Heart right ventricle (tissue), 16 donors: ENCODE data around the gene ALCAM. TPM values are rescaled to one million over a fixed set of nuclear protein-coding genes. Genes with fewer than 3 reads are reported as not detected.

ENCODE experiments used
- ATAC-seq, 8 donors: fragments of 200-7000 bp; cut with Tn5 transposase; one replicate each; pipeline ENCODE4 v1.9.1; 2020; ENCODE audit warnings: mild to moderate bottlenecking in 8 of 8, moderate library complexity in 8 of 8, moderate number of reproducible peaks in 1 of 8
- DNase-seq, 2 donors: peaks; one replicate each; pipeline ENCODE4 v3.0.0-alpha.2; 2020
- H3K27ac ChIP-seq, 10 donors: fragments of 200-600 bp; sonication (generic) in 2 of 10; one replicate each; pipeline versions ENCODE4 v1.5.0 to v1.8.0; 2020 to 2022; ENCODE audit warnings: mild to moderate bottlenecking in 3 of 10
- H3K27me3 ChIP-seq, 7 donors: fragments of 200-600 bp; one replicate each; pipeline ENCODE4 v1.8.0; 2021 to 2022; ENCODE audit warnings: mild to moderate bottlenecking in 2 of 7
- H3K36me3 ChIP-seq, 9 donors: fragments of 200-600 bp; sonication (generic) in 1 of 9; one replicate each; pipeline versions ENCODE4 v1.5.0 to v1.8.0; 2020 to 2022; ENCODE audit warnings: mild to moderate bottlenecking in 2 of 9
- H3K4me1 ChIP-seq, 9 donors: fragments of 200-600 bp; sonication (generic) in 1 of 9; one replicate each; pipeline versions ENCODE4 v1.5.0 to v1.8.0; 2020 to 2022; ENCODE audit warnings: mild to moderate bottlenecking in 4 of 9
- H3K4me3 ChIP-seq, 10 donors: fragments of 200-600 bp; sonication (generic) in 2 of 10; one replicate each; pipeline versions ENCODE4 v1.5.0 to v1.8.0; 2020 to 2022; ENCODE audit warnings: mild to moderate bottlenecking in 7 of 10, moderate library complexity in 2 of 10
- H3K9me3 ChIP-seq, 11 donors: fragments of 200-600 bp in 10 of 11; sonication (generic) in 2 of 11; one replicate each; pipeline versions ENCODE4 v1.5.0 to v1.8.0; 2013 to 2022; ENCODE audit warnings: mild to moderate bottlenecking in 2 of 11, control low read depth in 1 of 11, moderate library complexity in 1 of 11
- WGBS, 2 donors: extraction: QIAGEN DNeasy Blood & Tissue Kit; methylation state at CpG; one replicate each; pipeline ENCODE4 v1.1.7; 2013; ENCODE audit warnings: inconsistent platforms in 1 of 2; 5-methylcytosine and 5-hydroxymethylcytosine counted together
- intact Hi-C, 10 donors: fragments of 100-400 bp; cut with DNase I; formaldehyde crosslinking; loops; one replicate each; pipeline versions ENCODE4 v1.11.1 to v1.14.2; 2022
- polyA plus RNA-seq, 2 donors: library from polyadenylated mRNA; stranded (reverse); fragments of 200-250 nt; gene quantifications; one replicate each; pipeline ENCODE4 v1.2.3, GENCODE V29; 2013
- total RNA-seq, 10 donors: library from RNA; stranded (reverse); fragmentation: NEBNext Ultra II Directional in 3 of 10; extraction: Animal tissue kit (Norgen Biotek cat#: 25700) in 3 of 10; gene quantifications; one replicate each; pipeline versions ENCODE4 v1.2.1 to v1.2.4, GENCODE V29; 2021 to 2023
- TF ChIP-seq, protein P1 (sequence below), 9 donors: fragments of 200-600 bp; sonication (generic) in 2 of 9; IDR thresholded peaks; one replicate each; pipeline versions ENCODE4 v1.5.0 to v1.8.0; 2021 to 2022; ENCODE audit warnings: antibody characterized with exemption in 9 of 9, mild to moderate bottlenecking in 5 of 9, moderate library complexity in 1 of 9
- donor health status: Arrhythmogenic right ventricular cardiomyopathy.
- donor health status: ischemic (EF 13 %, LVEDD 7.1; RV severe dilation, severe dysfunction).
- donor health status: healthy with polysubstance abuse.
- donor health status: DM: no; HTN: yes; CAD: no.
- donor health status: DM: no; HTN: no; CAD: no.
- donor health status: ischemic (EF 25% LVEDD 6.9; RV normal size, moderate dysfunction).
- donor health status: ischemic (EF 25% LVEDD 5.7; RV mildly dilated, moderate dysfunction).
- donor health status: healthy.
- donor health status: DM: yes; HTN: yes; CAD: no.
- donor health status: Ischemic cardiomyopathy.
- donor health status: ischemic (EF 35%, LVEDD 5.7; RV mildly dilated, moderate dysfunction).
- donor health status: nonischemic (EF 11% LVEDD 7.7; RV severe dilation, severe dysfunction).
- donor health status: DM: yes; HTN: yes; CAD: no.
- donor health status: PGD.
- donor health status: ischemic (EF 29% LVEDD 5.4; RV normal size, mild dysfunction).
- donor health status: nonischemic (EF 23%, LVEDD 6.1; RV moderate dilation, normal function).

Gene ALCAM
- total and polyA plus RNA-seq, 12 donors = 1.3 to 23.9 (median 3.6) TPM

DNA sequence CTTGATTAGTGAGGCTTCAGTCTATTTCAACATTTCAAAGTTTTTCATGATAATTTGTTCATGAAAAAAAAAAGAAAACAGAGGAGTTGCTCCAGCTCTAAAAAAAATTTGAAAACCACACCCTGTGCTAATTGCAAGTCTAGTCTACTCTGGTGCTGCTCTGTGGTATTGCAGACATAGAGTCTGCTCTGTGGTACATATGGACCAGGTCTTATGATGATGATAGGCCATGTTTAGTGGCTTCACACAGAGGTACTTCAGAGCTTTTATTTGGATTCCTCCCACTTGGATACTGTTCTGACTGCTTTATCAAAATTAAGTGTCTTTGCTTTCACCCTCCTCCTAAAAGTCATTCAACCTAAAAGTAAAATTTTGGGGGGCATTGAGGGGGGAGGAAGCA, 160.8 kb downstream of the ALCAM start:
- TF ChIP-seq, protein P1, sequence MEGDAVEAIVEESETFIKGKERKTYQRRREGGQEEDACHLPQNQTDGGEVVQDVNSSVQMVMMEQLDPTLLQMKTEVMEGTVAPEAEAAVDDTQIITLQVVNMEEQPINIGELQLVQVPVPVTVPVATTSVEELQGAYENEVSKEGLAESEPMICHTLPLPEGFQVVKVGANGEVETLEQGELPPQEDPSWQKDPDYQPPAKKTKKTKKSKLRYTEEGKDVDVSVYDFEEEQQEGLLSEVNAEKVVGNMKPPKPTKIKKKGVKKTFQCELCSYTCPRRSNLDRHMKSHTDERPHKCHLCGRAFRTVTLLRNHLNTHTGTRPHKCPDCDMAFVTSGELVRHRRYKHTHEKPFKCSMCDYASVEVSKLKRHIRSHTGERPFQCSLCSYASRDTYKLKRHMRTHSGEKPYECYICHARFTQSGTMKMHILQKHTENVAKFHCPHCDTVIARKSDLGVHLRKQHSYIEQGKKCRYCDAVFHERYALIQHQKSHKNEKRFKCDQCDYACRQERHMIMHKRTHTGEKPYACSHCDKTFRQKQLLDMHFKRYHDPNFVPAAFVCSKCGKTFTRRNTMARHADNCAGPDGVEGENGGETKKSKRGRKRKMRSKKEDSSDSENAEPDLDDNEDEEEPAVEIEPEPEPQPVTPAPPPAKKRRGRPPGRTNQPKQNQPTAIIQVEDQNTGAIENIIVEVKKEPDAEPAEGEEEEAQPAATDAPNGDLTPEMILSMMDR (IDR thresholded peaks at IDR 0.05) = no peak
- intact Hi-C loops = loop anchor here in 1 of 10 donors (10.0 kb wide), 1 partner anchor 1077 kb away; no protein-coding TSS in a partner anchor
- no peaks in the 10 kb centered on the region for H3K36me3 ChIP-seq
- ATAC-seq = no peak
- no peak for DNase-seq
- H3K27ac ChIP-seq = no peak overlapping the region
- no peaks in the 10 kb centered on the region for H3K4me1 ChIP-seq
- no peaks in the 10 kb centered on the region for H3K9me3 ChIP-seq
- no peak overlapping the region for H3K4me3 ChIP-seq
- no peaks in the 10 kb centered on the region for H3K27me3 ChIP-seq

DNA sequence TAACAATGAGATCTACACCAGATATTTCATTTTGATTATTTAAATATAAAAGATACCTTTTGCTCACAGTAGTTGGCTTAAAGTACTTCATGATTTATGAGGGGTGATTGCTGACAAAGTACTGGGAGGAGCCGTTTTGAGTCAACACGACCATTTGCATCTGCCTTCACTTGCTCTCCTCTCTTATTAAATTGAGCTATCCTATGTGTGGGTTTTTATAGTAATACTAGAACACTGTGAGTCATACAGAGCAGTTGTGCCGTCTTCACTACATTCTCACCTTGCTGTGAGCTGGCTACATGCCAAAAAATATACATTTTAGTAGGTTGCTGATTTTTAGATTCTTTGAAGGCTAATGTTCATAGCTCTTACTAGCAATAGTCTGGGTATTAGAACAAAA, 161.2 kb downstream of the ALCAM start:
- H3K27me3 ChIP-seq = no peaks in the 10 kb centered on the region
- DNase-seq (no peak), ATAC-seq (no peak)
- intact Hi-C loops = loop anchor here in 1 of 10 donors (10.0 kb wide), 1 partner anchor 1077 kb away; no protein-coding TSS in a partner anchor
- no peaks in the 10 kb centered on the region for H3K4me1 ChIP-seq
- H3K36me3 ChIP-seq = no peaks in the 10 kb centered on the region
- WGBS, 2 donors = 53 to 69% methylated on average over 3 of the region's 3 CpGs
- TF ChIP-seq, protein P1 (IDR thresholded peaks at IDR 0.05) = no peak
- H3K27ac ChIP-seq = no peak overlapping the region
- H3K9me3 ChIP-seq = no peaks in the 10 kb centered on the region
- H3K4me3 ChIP-seq = no peak overlapping the region

DNA sequence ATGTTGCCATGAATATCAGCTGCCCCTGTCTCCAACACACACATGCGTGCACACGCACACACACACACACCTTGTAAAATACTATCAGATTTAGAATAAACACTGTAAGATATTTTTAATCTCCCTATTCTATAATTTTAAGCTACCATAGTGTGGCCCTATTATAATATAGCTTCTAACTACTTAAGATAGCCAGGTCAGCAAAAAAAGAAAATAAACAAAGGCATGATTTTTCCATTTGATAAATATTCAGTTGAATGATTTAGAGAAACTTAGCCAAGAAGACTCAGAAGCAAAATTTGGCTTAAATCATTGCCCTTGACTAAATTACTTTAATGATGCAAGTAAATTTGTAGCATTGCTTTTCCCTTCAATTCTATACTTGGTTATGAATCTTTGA, 162.2 kb downstream of the ALCAM start:
- intact Hi-C loops = loop anchor here in 1 of 10 donors (10.0 kb wide), 1 partner anchor 1076 kb away; no protein-coding TSS in a partner anchor
- no peak for ATAC-seq

DNA sequence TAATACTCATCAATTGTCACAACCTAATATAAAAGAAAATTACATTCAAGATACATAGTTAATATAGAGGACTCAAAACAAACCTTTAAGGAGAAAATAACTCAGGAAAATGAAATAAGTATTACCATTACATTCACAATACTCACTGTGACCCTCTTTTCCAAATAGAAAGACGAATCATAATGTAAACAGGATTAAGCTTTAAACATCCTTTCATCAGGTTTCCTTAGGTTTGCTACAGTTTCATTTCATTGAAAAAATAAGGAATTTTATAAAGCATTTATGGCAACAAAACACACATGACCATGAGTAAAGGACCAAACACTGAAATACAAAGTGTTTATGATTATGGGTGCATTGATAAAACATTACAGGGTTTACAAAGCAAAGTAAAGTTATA, 162.7 kb downstream of the ALCAM start:
- intact Hi-C loops = loop anchor here in 1 of 10 donors (10.0 kb wide), 1 partner anchor 1075 kb away; no protein-coding TSS in a partner anchor
- H3K27ac ChIP-seq = no peak overlapping the region
- H3K9me3 ChIP-seq = no peaks in the 10 kb centered on the region
- no peaks in the 10 kb centered on the region for H3K27me3 ChIP-seq
- DNase-seq = no peak
- H3K36me3 ChIP-seq = no peaks in the 10 kb centered on the region
- no peaks in the 10 kb centered on the region for H3K4me1 ChIP-seq
- TF ChIP-seq, protein P1 (IDR thresholded peaks at IDR 0.05) = no peak
- 80 to 90% methylated on average over 1 of the region's 1 CpG for WGBS, 2 donors
- H3K4me3 ChIP-seq = no peak overlapping the region
- no peak for ATAC-seq

More for the DNA sequence above, 162.2 kb downstream of the ALCAM start:
- 97 to 99% methylated on average over 2 of the region's 2 CpGs for WGBS, 2 donors
- DNase-seq = no peak
- TF ChIP-seq, protein P1 (IDR thresholded peaks at IDR 0.05) = no peak
- H3K4me1 ChIP-seq = no peaks in the 10 kb centered on the region
- no peaks in the 10 kb centered on the region for H3K9me3 ChIP-seq
- H3K27me3 ChIP-seq = no peaks in the 10 kb centered on the region
- H3K4me3 ChIP-seq = no peak overlapping the region
- no peak overlapping the region for H3K27ac ChIP-seq
- H3K36me3 ChIP-seq = no peaks in the 10 kb centered on the region
